DOHH2 (cell line): Measurements from ENCODE around the gene B4GALT3.
A peak's percentile ranks its signal among the peaks of the same experiment; 100 is the strongest.

ENCODE experiments used
- H3F3A ChIP-seq: fragments of 200-600 bp; sonication (generic), shearing (Covaris generic); 2 replicates; pipeline ENCODE4 v1.6.0; 2016; ENCODE audit warnings: antibody characterized with exemption, mild to moderate bottlenecking; ENCODE audit not compliant: control insufficient read depth, insufficient read depth
- H3K27ac ChIP-seq: fragments of 200-600 bp; sonication (generic); 2 replicates; pipeline ENCODE4 v1.5.1; 2014; ENCODE audit warnings: low read depth, mild to moderate bottlenecking, low read length, moderate library complexity
- H3K27me3 ChIP-seq: fragments of 200-600 bp; sonication (generic); 2 replicates; pipeline ENCODE4 v1.6.1; 2014; ENCODE audit warnings: mild to moderate bottlenecking, low read length, mixed read lengths; ENCODE audit not compliant: control insufficient read depth
- H3K36me3 ChIP-seq: fragments of 200-600 bp; sonication (generic); 2 replicates; pipeline ENCODE4 v1.6.1; 2014; ENCODE audit warnings: mild to moderate bottlenecking, low read length, moderate library complexity, mixed read lengths; ENCODE audit not compliant: control insufficient read depth
- H3K4me1 ChIP-seq: fragments of 200-600 bp; sonication (generic); 2 replicates; pipeline ENCODE4 v1.6.1; 2014; ENCODE audit warnings: mild to moderate bottlenecking, low read length, mixed read lengths; ENCODE audit not compliant: control insufficient read depth
- H3K4me2 ChIP-seq: fragments of 200-600 bp; sonication (generic); 2 replicates; pipeline ENCODE4 v1.6.0; 2014; ENCODE audit warnings: mild to moderate bottlenecking, low read length, moderate library complexity
- H3K4me3 ChIP-seq: fragments of 200-600 bp; sonication (generic); 2 replicates; pipeline ENCODE4 v1.5.1; 2014; ENCODE audit warnings: mild to moderate bottlenecking, low read length, mixed read lengths
- H3K79me2 ChIP-seq: fragments of 200-600 bp; sonication (generic); 2 replicates; pipeline ENCODE4 v1.6.1; 2014; ENCODE audit warnings: mild to moderate bottlenecking, low read length, mixed read lengths; ENCODE audit not compliant: control insufficient read depth
- H3K9me2 ChIP-seq: fragments of 200-600 bp; sonication (generic); replicated peaks from 2 replicates; pipeline ENCODE4 v1.6.1; 2014; ENCODE audit warnings: mild to moderate bottlenecking, low read length, mixed read lengths; ENCODE audit not compliant: control insufficient read depth
- H3K9me3 ChIP-seq: fragments of 200-600 bp; sonication (generic); 2 replicates; pipeline ENCODE4 v1.6.1; 2014; ENCODE audit warnings: antibody characterized with exemption, low read length, mixed read lengths; ENCODE audit not compliant: control insufficient read depth, insufficient read depth
- H4K20me1 ChIP-seq: fragments of 200-600 bp; sonication (generic); 2 replicates; pipeline ENCODE4 v1.6.0; 2014; ENCODE audit warnings: low read depth, mild to moderate bottlenecking, antibody characterized with exemption, low read length, moderate library complexity; ENCODE audit not compliant: control insufficient read depth, insufficient read depth
- CTCF ChIP-seq: fragments of 200-600 bp; sonication (generic); IDR thresholded peaks from one replicate; pipeline ENCODE4 v1.5.1; 2014; ENCODE audit warnings: antibody characterized with exemption, mild to moderate bottlenecking, low read depth, low read length; ENCODE audit not compliant: poor library complexity, severe bottlenecking
- EZH2phosphoT487 ChIP-seq: fragments of 200-600 bp; sonication (generic); IDR thresholded peaks from 2 replicates; pipeline ENCODE4 v1.6.1; 2017; ENCODE audit warnings: borderline replicate concordance, mild to moderate bottlenecking, antibody characterized with exemption, low read length, moderate library complexity, mixed read lengths

The B4GALT3 gene

GRCh38 chr1:161200992-161201835, 23.9 kb upstream of the B4GALT3 start:
- Histone ChIP-seq H3K4me3 (peak overlapping the region; percentile 95), H4K20me1 (no peaks in the 10 kb centered on the region), H3F3A (peaks cover 2% of the 10 kb centered on the region; the same call in 1 of the 2 replicates), H3K27me3 (no peaks in the 10 kb centered on the region), H3K27ac (peak overlapping the region; percentile 54), H3K4me2 (peak overlapping the region; percentile 92), H3K9me3 (no peaks in the 10 kb centered on the region), H3K9me2 (no peaks in the 10 kb centered on the region), H3K79me2 (peaks cover 18% of the 10 kb centered on the region), H3K4me1 (peaks cover 38% of the 10 kb centered on the region), H3K36me3 (peaks cover 27% of the 10 kb centered on the region)
- TF ChIP-seq CTCF (no peak), EZH2phosphoT487 (no peak)

GRCh38 chr1:161200421-161200991, 23.2 kb upstream of the B4GALT3 start:
- Histone ChIP-seq H3K79me2 (peaks cover 18% of the 10 kb centered on the region), H3K9me3 (no peaks in the 10 kb centered on the region), H4K20me1 (no peaks in the 10 kb centered on the region), H3K27me3 (no peaks in the 10 kb centered on the region), H3K4me1 (peaks cover 42% of the 10 kb centered on the region), H3K27ac (no peak overlapping the region), H3K4me2 (no peak overlapping the region), H3K9me2 (no peaks in the 10 kb centered on the region), H3K36me3 (peaks cover 20% of the 10 kb centered on the region), H3F3A (peaks cover 2% of the 10 kb centered on the region; the same call in 1 of the 2 replicates), H3K4me3 (no peak overlapping the region)
- no peak for TF ChIP-seq EZH2phosphoT487
- no peak for TF ChIP-seq CTCF

- Histone ChIP-seq H3K9me2 (no peaks in the 10 kb centered on the region), H3K27me3 (no peaks in the 10 kb centered on the region), H4K20me1 (no peaks in the 10 kb centered on the region), H3K79me2 (peaks cover 18% of the 10 kb centered on the region), H3K9me3 (no peaks in the 10 kb centered on the region), H3K4me3 (no peak overlapping the region), H3F3A (0 out of 2 replicates have a peak, but pooled peaks cover 3% of the 10 kb centered on the region), H3K27ac (no peak overlapping the region), H3K4me1 (peaks cover 50% of the 10 kb centered on the region), H3K4me2 (no peak overlapping the region), H3K36me3 (peaks cover 15% of the 10 kb centered on the region)
- no peak for TF ChIP-seq CTCF
- TF ChIP-seq EZH2phosphoT487 = no peak
Observed at GRCh38 chr1:161199506-161200139, 22.3 kb upstream of the B4GALT3 start.
